ENCODE measurements around the gene CLDND1. TPM values are rescaled to one million over a fixed set of nuclear protein-coding genes. Genes with fewer than 3 reads are reported as not detected.

Gene CLDND1
- total and polyA plus RNA-seq, 2 experiments from 2014 or later = 70.1 to 89.2 TPM

DNA sequence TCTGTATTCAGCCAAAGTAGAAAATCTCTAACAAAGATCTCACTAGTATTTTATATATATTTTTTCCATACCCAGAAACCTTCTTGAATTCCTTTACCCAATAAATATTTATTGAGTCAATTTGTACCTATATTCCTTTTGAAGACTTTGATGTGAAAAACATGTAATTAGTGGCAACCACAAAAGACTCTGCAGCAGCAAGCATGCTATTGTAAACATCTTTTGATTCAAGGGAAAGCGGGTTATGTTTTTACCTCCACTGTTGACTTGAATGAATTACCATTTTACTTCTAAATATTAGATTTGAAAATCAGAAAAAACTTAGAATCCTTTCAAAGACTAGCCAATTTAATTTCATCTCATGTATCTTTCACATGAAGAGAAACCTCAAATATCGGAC is 11.5 kb upstream of the CLDND1 start:
- Histone ChIP-seq H3K27ac (no peak overlapping the region), H2AFZ (no peak overlapping the region), H3K9me3 (ENCODE audit: low read depth) (no peaks in the 10 kb centered on the region), H3K9me2 (replicated peaks; ENCODE audit: insufficient read depth) (no peaks in the 10 kb centered on the region), H3K79me2 (no peaks in the 10 kb centered on the region), H3K27me3 (no peaks in the 10 kb centered on the region), H4K20me1 (ENCODE audit: insufficient read depth, poor library complexity, severe bottlenecking) (no peaks in the 10 kb centered on the region), H3K36me3 (replicated peaks; ENCODE audit: insufficient read depth, low read depth) (no peaks in the 10 kb centered on the region), H3K4me1 (ENCODE audit: insufficient read depth) (no peaks in the 10 kb centered on the region), H3K4me2 (no peak overlapping the region), H3K4me3 (no peak overlapping the region)
- DNase-seq (ENCODE audit: low spot score) = no peak
- WGBS (ENCODE audit: low lambda C conversion rate, missing lambda C conversion rate) = 91% methylated on average over 2 of the region's 2 CpGs
- TF ChIP-seq EZH2 (IDR thresholded peaks at IDR 0.05; ENCODE audit: borderline replicate concordance) = no peak
- TF ChIP-seq, protein P1, sequence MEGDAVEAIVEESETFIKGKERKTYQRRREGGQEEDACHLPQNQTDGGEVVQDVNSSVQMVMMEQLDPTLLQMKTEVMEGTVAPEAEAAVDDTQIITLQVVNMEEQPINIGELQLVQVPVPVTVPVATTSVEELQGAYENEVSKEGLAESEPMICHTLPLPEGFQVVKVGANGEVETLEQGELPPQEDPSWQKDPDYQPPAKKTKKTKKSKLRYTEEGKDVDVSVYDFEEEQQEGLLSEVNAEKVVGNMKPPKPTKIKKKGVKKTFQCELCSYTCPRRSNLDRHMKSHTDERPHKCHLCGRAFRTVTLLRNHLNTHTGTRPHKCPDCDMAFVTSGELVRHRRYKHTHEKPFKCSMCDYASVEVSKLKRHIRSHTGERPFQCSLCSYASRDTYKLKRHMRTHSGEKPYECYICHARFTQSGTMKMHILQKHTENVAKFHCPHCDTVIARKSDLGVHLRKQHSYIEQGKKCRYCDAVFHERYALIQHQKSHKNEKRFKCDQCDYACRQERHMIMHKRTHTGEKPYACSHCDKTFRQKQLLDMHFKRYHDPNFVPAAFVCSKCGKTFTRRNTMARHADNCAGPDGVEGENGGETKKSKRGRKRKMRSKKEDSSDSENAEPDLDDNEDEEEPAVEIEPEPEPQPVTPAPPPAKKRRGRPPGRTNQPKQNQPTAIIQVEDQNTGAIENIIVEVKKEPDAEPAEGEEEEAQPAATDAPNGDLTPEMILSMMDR (IDR thresholded peaks at IDR 0.05; ENCODE audit: poor library complexity) = no peak
- no peak for TF ChIP-seq EZH2phosphoT487 (IDR thresholded peaks at IDR 0.05; ENCODE audit: low read depth, severe bottlenecking, unreplicated experiment)

DNA sequence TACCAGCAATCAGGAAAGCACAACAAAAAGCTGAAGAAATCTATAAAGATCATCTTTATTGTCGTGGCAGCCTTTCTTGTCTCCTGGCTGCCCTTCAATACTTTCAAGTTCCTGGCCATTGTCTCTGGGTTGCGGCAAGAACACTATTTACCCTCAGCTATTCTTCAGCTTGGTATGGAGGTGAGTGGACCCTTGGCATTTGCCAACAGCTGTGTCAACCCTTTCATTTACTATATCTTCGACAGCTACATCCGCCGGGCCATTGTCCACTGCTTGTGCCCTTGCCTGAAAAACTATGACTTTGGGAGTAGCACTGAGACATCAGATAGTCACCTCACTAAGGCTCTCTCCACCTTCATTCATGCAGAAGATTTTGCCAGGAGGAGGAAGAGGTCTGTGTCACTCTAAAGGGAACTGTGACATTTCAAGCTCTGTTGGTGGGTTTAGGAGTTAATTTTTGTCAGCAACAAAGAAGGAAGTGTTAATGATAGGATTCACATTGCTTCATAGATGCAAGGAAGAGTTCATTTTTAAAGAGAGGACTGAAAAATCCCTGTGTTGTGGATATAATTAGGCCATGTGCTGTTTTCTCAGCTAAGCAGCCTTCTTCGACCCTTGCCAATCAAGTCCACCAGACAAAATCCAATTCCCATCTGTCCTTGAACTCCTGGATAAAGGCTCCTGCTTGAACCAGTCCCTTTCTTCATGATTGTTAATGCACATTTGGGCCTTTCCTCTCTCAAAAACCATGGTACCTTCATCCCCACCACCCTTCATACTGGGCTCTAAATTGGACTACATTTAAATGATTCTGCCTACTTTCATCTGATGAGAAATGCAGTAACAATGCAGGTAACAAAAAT is 10.2 kb upstream of the CLDND1 start:
- Histone ChIP-seq H3K79me2 (no peaks in the 10 kb centered on the region), H4K20me1 (ENCODE audit: insufficient read depth, poor library complexity, severe bottlenecking) (no peaks in the 10 kb centered on the region), H3K27me3 (no peaks in the 10 kb centered on the region), H2AFZ (no peak overlapping the region), H3K4me1 (ENCODE audit: insufficient read depth) (no peaks in the 10 kb centered on the region), H3K27ac (no peak overlapping the region), H3K9me3 (ENCODE audit: low read depth) (no peaks in the 10 kb centered on the region), H3K9me2 (replicated peaks; ENCODE audit: insufficient read depth) (no peaks in the 10 kb centered on the region), H3K4me2 (no peak overlapping the region), H3K4me3 (no peak overlapping the region), H3K36me3 (replicated peaks; ENCODE audit: insufficient read depth, low read depth) (no peaks in the 10 kb centered on the region)
- no peak for TF ChIP-seq EZH2 (IDR thresholded peaks at IDR 0.05; ENCODE audit: borderline replicate concordance)
- TF ChIP-seq EZH2phosphoT487 (IDR thresholded peaks at IDR 0.05; ENCODE audit: low read depth, severe bottlenecking, unreplicated experiment) = no peak
- TF ChIP-seq, protein P1 (IDR thresholded peaks at IDR 0.05; ENCODE audit: poor library complexity) = no peak
- WGBS (ENCODE audit: low lambda C conversion rate, missing lambda C conversion rate) = 93% methylated on average over 6 of the region's 6 CpGs
- no peak for DNase-seq (ENCODE audit: low spot score)

DNA sequence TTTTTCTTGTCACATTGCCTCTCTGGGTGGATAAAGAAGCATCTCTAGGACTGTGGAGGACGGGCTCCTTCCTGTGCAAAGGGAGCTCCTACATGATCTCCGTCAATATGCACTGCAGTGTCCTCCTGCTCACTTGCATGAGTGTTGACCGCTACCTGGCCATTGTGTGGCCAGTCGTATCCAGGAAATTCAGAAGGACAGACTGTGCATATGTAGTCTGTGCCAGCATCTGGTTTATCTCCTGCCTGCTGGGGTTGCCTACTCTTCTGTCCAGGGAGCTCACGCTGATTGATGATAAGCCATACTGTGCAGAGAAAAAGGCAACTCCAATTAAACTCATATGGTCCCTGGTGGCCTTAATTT is 9.6 kb upstream of the CLDND1 start:
- Histone ChIP-seq H3K36me3 (replicated peaks; ENCODE audit: insufficient read depth, low read depth) (no peaks in the 10 kb centered on the region), H3K27ac (no peak overlapping the region), H3K4me2 (no peak overlapping the region), H4K20me1 (ENCODE audit: insufficient read depth, poor library complexity, severe bottlenecking) (no peaks in the 10 kb centered on the region), H2AFZ (no peak overlapping the region), H3K4me1 (ENCODE audit: insufficient read depth) (no peaks in the 10 kb centered on the region), H3K4me3 (no peak overlapping the region), H3K79me2 (no peaks in the 10 kb centered on the region), H3K9me2 (replicated peaks; ENCODE audit: insufficient read depth) (no peaks in the 10 kb centered on the region), H3K27me3 (no peaks in the 10 kb centered on the region), H3K9me3 (ENCODE audit: low read depth) (no peaks in the 10 kb centered on the region)
- TF ChIP-seq EZH2 (IDR thresholded peaks at IDR 0.05; ENCODE audit: borderline replicate concordance) (no peak), EZH2phosphoT487 (IDR thresholded peaks at IDR 0.05; ENCODE audit: low read depth, severe bottlenecking, unreplicated experiment) (no peak)
- TF ChIP-seq, protein P1 (IDR thresholded peaks at IDR 0.05; ENCODE audit: poor library complexity) = no peak
- no peak for DNase-seq (ENCODE audit: low spot score)
- WGBS (ENCODE audit: low lambda C conversion rate, missing lambda C conversion rate) = 88% methylated on average over 5 of the region's 5 CpGs

Data from hepatocyte (in vitro differentiated cells).